Endothelial cell (in vitro differentiated cells): ENCODE results near the gene SLC28A2. TPM values are rescaled to one million over a fixed set of nuclear protein-coding genes. Genes with fewer than 3 reads are reported as not detected.

ENCODE experiments used
- DNase-seq: peaks from one replicate; pipeline ENCODE4 v3.0.0; 2021; ENCODE audit warnings: low spot score
- H3K27ac Mint-ChIP-seq: one replicate; pipeline ENCODE4 v1.8.0; 2021; ENCODE audit warnings: mixed read lengths, inconsistent platforms; ENCODE audit not compliant: unreplicated experiment
- H3K27me3 Mint-ChIP-seq: one replicate; pipeline ENCODE4 v1.8.0; 2021; ENCODE audit warnings: mild to moderate bottlenecking, moderate library complexity, mixed read lengths, inconsistent platforms; ENCODE audit not compliant: unreplicated experiment
- H3K36me3 Mint-ChIP-seq: one replicate; pipeline ENCODE4 v1.8.0; 2021; ENCODE audit warnings: mild to moderate bottlenecking, low read depth, mixed read lengths, inconsistent platforms; ENCODE audit not compliant: unreplicated experiment
- H3K4me1 Mint-ChIP-seq: one replicate; pipeline ENCODE4 v1.8.0; 2021; ENCODE audit warnings: mild to moderate bottlenecking, mixed read lengths, inconsistent platforms; ENCODE audit not compliant: unreplicated experiment
- H3K4me3 Mint-ChIP-seq: one replicate; pipeline ENCODE4 v1.8.0; 2021; ENCODE audit warnings: mild to moderate bottlenecking, mixed read lengths, inconsistent platforms; ENCODE audit not compliant: unreplicated experiment
- H3K9me3 Mint-ChIP-seq: one replicate; pipeline ENCODE4 v1.8.0; 2021; ENCODE audit warnings: mixed read lengths, inconsistent platforms; ENCODE audit not compliant: unreplicated experiment
- CTCF ChIP-seq: fragments of 200-600 bp; sonication (generic); IDR thresholded peaks from one replicate; pipeline ENCODE4 v1.5.0; 2021; ENCODE audit warnings: antibody characterized with exemption; ENCODE audit not compliant: unreplicated experiment
- total RNA-seq: library from RNA; stranded (reverse); fragmentation: NEBNext Ultra II Directional; extraction: Animal tissue kit (Norgen Biotek cat#: 25700); gene quantifications from one replicate; pipeline ENCODE4 v1.2.1, GENCODE V29; 2021; ENCODE audit not compliant: unreplicated experiment

SLC28A2 gene
- total RNA-seq, 1 donor from 2014 or later, result not detected

- DNase-seq, result no peak
- peaks cover 3% of the 10 kb centered on the region for H3K27me3 Mint-ChIP-seq
- H3K4me3 Mint-ChIP-seq, result no peak overlapping the region
- H3K36me3 Mint-ChIP-seq, result no peaks in the 10 kb centered on the region
- no peaks in the 10 kb centered on the region for H3K9me3 Mint-ChIP-seq
- no peak for TF ChIP-seq CTCF
- H3K27ac Mint-ChIP-seq, result no peak overlapping the region
- no peaks in the 10 kb centered on the region for H3K4me1 Mint-ChIP-seq
Observed at GRCh38 chr15:45320581-45321205, 68.7 kb downstream of the SLC28A2 start.

GRCh38 chr15:45326280-45326679 is 74.2 kb downstream of the SLC28A2 start:
- Mint-ChIP-seq H3K4me3 (no peak overlapping the region), H3K36me3 (no peaks in the 10 kb centered on the region), H3K9me3 (no peaks in the 10 kb centered on the region), H3K27ac (no peak overlapping the region), H3K4me1 (no peaks in the 10 kb centered on the region), H3K27me3 (peaks cover 2% of the 10 kb centered on the region)
- no peak for TF ChIP-seq CTCF
- no peak for DNase-seq

GRCh38 chr15:45326741-45327140 is 74.7 kb downstream of the SLC28A2 start:
- no peak for DNase-seq
- H3K4me1 Mint-ChIP-seq, result no peaks in the 10 kb centered on the region
- no peak overlapping the region for H3K4me3 Mint-ChIP-seq
- no peaks in the 10 kb centered on the region for H3K36me3 Mint-ChIP-seq
- H3K9me3 Mint-ChIP-seq, result no peaks in the 10 kb centered on the region
- TF ChIP-seq CTCF, result no peak
- peaks cover 2% of the 10 kb centered on the region for H3K27me3 Mint-ChIP-seq
- no peak overlapping the region for H3K27ac Mint-ChIP-seq

Other genes with a start within 250 kb of the SLC28A2 start
- 16.9 TPM for gene SORD, start 229.0 kb upstream of the SLC28A2 start, total RNA-seq
- gene DUOX2, start 138.1 kb upstream of the SLC28A2 start, total RNA-seq, result 1.2 TPM
- not detected for gene DUOXA2, start 137.9 kb upstream of the SLC28A2 start, total RNA-seq
- 1.9 TPM for gene DUOXA1, start 122.4 kb upstream of the SLC28A2 start, total RNA-seq
- not detected for gene DUOX1, start 122.2 kb upstream of the SLC28A2 start, total RNA-seq
- gene SHF, start 64.3 kb upstream of the SLC28A2 start, total RNA-seq, result 23.0 TPM
- gene GATM, start 126.3 kb downstream of the SLC28A2 start, total RNA-seq, result 3.5 TPM